MM.1S (cell line): ENCODE measurements around the gene FARS2.

Experiments
- EZH2 ChIP-seq: fragments of 300-600 bp; sonication (generic); optimal IDR thresholded peaks from 2 replicates; pipeline ENCODE3; 2017; ENCODE audit warnings: low read depth, mild to moderate bottlenecking, antibody characterized with exemption, low read length, mixed read lengths
- EZH2phosphoT487 ChIP-seq: fragments of 300-600 bp; sonication (generic); IDR thresholded peaks from 2 replicates; pipeline ENCODE4 v1.6.1; 2018; ENCODE audit warnings: antibody characterized with exemption, low read length
- TF ChIP-seq, protein P1 (sequence below): fragments of 300-600 bp; sonication (generic); IDR thresholded peaks from 2 replicates; pipeline ENCODE4 v1.5.1; 2016; ENCODE audit warnings: antibody characterized with exemption, low read length, mixed read lengths

DNA sequence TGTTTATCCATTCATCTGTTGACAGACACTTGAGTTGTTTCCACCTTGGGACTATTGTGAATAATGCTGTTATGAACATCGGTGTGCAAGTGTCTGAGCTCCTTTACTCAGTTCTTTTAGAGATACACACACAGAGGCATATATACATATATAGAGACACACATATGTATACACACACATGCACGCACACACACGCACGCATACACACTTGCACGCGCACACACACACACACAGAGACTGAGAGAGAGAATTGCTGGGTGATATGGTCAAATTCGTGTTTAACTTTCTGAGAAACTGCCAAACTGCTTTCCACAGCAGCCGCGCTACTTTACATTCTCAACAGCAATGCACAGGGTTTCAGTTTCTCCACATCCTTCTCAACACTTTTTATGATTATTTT, 273.3 kb downstream of the FARS2 start:
- TF ChIP-seq, protein P1, sequence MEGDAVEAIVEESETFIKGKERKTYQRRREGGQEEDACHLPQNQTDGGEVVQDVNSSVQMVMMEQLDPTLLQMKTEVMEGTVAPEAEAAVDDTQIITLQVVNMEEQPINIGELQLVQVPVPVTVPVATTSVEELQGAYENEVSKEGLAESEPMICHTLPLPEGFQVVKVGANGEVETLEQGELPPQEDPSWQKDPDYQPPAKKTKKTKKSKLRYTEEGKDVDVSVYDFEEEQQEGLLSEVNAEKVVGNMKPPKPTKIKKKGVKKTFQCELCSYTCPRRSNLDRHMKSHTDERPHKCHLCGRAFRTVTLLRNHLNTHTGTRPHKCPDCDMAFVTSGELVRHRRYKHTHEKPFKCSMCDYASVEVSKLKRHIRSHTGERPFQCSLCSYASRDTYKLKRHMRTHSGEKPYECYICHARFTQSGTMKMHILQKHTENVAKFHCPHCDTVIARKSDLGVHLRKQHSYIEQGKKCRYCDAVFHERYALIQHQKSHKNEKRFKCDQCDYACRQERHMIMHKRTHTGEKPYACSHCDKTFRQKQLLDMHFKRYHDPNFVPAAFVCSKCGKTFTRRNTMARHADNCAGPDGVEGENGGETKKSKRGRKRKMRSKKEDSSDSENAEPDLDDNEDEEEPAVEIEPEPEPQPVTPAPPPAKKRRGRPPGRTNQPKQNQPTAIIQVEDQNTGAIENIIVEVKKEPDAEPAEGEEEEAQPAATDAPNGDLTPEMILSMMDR, result no peak
- no peak for TF ChIP-seq EZH2
- no peak for TF ChIP-seq EZH2phosphoT487
